ENCODE measurements around the gene LINGO1. TPM values are rescaled to one million over a fixed set of nuclear protein-coding genes. Genes with fewer than 3 reads are reported as not detected.

Gene LINGO1
- total RNA-seq, 1 experiment from 2014 or later, result 51.3 TPM

DNA sequence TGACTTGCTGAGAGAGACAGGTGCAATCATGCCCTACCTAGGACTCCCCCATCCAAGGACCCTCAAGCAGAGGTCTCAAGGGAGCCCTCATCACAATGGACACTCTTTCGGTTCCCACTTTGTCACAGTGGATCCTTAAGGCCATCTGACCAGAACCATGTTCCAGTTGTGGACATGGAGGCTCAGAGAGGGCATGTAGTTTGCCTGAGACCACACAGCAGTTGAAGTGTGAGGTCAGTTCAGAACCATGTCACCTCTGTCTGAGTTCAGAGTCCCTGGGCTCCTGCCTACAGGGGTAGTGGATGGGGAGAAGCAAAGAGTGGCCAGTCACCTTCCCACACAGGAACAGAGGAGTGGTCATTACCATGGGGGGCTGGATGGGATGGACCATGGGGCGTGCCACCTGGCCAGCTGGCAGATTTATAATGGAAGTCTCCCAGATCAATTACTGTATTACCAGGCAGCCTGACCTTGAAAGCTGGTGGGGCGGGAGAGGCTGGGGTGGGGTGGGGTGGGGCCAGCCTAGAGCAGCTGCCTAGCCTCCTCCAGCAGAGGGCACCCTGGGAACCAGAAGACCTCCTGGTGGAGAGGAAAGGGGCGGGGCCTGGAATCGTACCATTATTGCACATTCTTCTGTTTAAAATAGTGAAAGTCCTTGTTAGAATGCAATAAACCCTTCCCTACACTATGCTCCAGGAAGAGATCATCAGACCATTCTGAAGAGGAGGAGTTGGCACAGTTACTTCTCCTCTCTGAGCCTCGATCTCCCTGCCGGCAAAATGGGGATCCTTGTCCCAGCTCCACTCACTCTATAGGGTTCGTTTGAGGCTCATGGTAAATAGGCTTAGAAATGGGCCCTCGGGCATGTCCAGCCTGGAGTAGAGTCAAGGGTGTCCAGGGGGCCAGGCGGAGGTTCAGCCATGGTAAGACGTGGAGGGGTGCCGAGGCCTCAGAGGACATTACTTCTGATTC is 26.9 kb upstream of the LINGO1 start:
- Mint-ChIP-seq H3K27me3 (ENCODE audit: low read depth) (no peaks in the 10 kb centered on the region; the same call in 1 of the 2 replicates), H3K27ac (no peak overlapping the region), H3K4me1 (peaks cover 29% of the 10 kb centered on the region), H3K36me3 (0 out of 2 replicates have a peak, but pooled peaks cover 3% of the 10 kb centered on the region), H3K4me3 (no peak overlapping the region), H3K9me3 (no peaks in the 10 kb centered on the region)
- ATAC-seq (peak; percentile 46), DNase-seq (ENCODE audit: low spot score) (peak; percentile 77)
- ChIA-PET CTCF (interaction anchor here (0.6 to 15.4 kb wide), 23 partner anchors 8 to 241 kb away, joined by 3 to 237 read pairs (median 4); partner anchors contain the start of gene LINGO1), POLR2A (no interaction called here)
- TF ChIP-seq RORB (CRISPR knock-in tag; IDR thresholded peaks at IDR 0.05) (no peak), CREB1 (CRISPR knock-in tag; IDR thresholded peaks at IDR 0.05) (no peak), ZNF121 (CRISPR knock-in tag; IDR thresholded peaks at IDR 0.05) (no peak), ELF4 (CRISPR knock-in tag; IDR thresholded peaks at IDR 0.05; ENCODE audit: low read depth) (no peak), ZNF138 (CRISPR knock-in tag; conservative IDR thresholded peaks at IDR 0.05) (no peak), FOXP1 (CRISPR knock-in tag; IDR thresholded peaks at IDR 0.05; ENCODE audit: borderline replicate concordance) (no peak), OVOL2 (CRISPR knock-in tag; IDR thresholded peaks at IDR 0.05; ENCODE audit: borderline replicate concordance) (no peak), JUN (CRISPR knock-in tag; IDR thresholded peaks at IDR 0.05) (no peak), KAT7 (CRISPR knock-in tag; IDR thresholded peaks at IDR 0.05; ENCODE audit: borderline replicate concordance) (no peak), SP1 (CRISPR knock-in tag; conservative IDR thresholded peaks at IDR 0.05) (no peak), IRF2 (CRISPR knock-in tag; IDR thresholded peaks at IDR 0.05; ENCODE audit: borderline replicate concordance, low read depth) (no peak)
- TF ChIP-seq, protein P1, sequence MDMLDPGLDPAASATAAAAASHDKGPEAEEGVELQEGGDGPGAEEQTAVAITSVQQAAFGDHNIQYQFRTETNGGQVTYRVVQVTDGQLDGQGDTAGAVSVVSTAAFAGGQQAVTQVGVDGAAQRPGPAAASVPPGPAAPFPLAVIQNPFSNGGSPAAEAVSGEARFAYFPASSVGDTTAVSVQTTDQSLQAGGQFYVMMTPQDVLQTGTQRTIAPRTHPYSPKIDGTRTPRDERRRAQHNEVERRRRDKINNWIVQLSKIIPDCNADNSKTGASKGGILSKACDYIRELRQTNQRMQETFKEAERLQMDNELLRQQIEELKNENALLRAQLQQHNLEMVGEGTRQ (CRISPR knock-in tag; IDR thresholded peaks at IDR 0.05), result no peak
- TF ChIP-seq, protein P2, sequence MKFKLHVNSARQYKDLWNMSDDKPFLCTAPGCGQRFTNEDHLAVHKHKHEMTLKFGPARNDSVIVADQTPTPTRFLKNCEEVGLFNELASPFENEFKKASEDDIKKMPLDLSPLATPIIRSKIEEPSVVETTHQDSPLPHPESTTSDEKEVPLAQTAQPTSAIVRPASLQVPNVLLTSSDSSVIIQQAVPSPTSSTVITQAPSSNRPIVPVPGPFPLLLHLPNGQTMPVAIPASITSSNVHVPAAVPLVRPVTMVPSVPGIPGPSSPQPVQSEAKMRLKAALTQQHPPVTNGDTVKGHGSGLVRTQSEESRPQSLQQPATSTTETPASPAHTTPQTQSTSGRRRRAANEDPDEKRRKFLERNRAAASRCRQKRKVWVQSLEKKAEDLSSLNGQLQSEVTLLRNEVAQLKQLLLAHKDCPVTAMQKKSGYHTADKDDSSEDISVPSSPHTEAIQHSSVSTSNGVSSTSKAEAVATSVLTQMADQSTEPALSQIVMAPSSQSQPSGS (CRISPR knock-in tag; IDR thresholded peaks at IDR 0.05; ENCODE audit: borderline replicate concordance, low read depth), result no peak
- TF ChIP-seq, protein P3, sequence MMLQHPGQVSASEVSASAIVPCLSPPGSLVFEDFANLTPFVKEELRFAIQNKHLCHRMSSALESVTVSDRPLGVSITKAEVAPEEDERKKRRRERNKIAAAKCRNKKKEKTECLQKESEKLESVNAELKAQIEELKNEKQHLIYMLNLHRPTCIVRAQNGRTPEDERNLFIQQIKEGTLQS (CRISPR knock-in tag; conservative IDR thresholded peaks at IDR 0.05), result no peak
- TF ChIP-seq, protein P4, sequence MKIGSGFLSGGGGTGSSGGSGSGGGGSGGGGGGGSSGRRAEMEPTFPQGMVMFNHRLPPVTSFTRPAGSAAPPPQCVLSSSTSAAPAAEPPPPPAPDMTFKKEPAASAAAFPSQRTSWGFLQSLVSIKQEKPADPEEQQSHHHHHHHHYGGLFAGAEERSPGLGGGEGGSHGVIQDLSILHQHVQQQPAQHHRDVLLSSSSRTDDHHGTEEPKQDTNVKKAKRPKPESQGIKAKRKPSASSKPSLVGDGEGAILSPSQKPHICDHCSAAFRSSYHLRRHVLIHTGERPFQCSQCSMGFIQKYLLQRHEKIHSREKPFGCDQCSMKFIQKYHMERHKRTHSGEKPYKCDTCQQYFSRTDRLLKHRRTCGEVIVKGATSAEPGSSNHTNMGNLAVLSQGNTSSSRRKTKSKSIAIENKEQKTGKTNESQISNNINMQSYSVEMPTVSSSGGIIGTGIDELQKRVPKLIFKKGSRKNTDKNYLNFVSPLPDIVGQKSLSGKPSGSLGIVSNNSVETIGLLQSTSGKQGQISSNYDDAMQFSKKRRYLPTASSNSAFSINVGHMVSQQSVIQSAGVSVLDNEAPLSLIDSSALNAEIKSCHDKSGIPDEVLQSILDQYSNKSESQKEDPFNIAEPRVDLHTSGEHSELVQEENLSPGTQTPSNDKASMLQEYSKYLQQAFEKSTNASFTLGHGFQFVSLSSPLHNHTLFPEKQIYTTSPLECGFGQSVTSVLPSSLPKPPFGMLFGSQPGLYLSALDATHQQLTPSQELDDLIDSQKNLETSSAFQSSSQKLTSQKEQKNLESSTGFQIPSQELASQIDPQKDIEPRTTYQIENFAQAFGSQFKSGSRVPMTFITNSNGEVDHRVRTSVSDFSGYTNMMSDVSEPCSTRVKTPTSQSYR (CRISPR knock-in tag; IDR thresholded peaks at IDR 0.05), result no peak
- TF ChIP-seq, protein P5, sequence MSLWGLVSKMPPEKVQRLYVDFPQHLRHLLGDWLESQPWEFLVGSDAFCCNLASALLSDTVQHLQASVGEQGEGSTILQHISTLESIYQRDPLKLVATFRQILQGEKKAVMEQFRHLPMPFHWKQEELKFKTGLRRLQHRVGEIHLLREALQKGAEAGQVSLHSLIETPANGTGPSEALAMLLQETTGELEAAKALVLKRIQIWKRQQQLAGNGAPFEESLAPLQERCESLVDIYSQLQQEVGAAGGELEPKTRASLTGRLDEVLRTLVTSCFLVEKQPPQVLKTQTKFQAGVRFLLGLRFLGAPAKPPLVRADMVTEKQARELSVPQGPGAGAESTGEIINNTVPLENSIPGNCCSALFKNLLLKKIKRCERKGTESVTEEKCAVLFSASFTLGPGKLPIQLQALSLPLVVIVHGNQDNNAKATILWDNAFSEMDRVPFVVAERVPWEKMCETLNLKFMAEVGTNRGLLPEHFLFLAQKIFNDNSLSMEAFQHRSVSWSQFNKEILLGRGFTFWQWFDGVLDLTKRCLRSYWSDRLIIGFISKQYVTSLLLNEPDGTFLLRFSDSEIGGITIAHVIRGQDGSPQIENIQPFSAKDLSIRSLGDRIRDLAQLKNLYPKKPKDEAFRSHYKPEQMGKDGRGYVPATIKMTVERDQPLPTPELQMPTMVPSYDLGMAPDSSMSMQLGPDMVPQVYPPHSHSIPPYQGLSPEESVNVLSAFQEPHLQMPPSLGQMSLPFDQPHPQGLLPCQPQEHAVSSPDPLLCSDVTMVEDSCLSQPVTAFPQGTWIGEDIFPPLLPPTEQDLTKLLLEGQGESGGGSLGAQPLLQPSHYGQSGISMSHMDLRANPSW (CRISPR knock-in tag; conservative IDR thresholded peaks at IDR 0.05; ENCODE audit: low read depth), result no peak
- TF ChIP-seq, protein P6, sequence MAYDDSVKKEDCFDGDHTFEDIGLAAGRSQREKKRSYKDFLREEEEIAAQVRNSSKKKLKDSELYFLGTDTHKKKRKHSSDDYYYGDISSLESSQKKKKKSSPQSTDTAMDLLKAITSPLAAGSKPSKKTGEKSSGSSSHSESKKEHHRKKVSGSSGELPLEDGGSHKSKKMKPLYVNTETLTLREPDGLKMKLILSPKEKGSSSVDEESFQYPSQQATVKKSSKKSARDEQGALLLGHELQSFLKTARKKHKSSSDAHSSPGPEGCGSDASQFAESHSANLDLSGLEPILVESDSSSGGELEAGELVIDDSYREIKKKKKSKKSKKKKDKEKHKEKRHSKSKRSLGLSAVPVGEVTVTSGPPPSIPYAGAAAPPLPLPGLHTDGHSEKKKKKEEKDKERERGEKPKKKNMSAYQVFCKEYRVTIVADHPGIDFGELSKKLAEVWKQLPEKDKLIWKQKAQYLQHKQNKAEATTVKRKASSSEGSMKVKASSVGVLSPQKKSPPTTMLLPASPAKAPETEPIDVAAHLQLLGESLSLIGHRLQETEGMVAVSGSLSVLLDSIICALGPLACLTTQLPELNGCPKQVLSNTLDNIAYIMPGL (CRISPR knock-in tag; IDR thresholded peaks at IDR 0.05), result no peak
- TF ChIP-seq, protein P7, sequence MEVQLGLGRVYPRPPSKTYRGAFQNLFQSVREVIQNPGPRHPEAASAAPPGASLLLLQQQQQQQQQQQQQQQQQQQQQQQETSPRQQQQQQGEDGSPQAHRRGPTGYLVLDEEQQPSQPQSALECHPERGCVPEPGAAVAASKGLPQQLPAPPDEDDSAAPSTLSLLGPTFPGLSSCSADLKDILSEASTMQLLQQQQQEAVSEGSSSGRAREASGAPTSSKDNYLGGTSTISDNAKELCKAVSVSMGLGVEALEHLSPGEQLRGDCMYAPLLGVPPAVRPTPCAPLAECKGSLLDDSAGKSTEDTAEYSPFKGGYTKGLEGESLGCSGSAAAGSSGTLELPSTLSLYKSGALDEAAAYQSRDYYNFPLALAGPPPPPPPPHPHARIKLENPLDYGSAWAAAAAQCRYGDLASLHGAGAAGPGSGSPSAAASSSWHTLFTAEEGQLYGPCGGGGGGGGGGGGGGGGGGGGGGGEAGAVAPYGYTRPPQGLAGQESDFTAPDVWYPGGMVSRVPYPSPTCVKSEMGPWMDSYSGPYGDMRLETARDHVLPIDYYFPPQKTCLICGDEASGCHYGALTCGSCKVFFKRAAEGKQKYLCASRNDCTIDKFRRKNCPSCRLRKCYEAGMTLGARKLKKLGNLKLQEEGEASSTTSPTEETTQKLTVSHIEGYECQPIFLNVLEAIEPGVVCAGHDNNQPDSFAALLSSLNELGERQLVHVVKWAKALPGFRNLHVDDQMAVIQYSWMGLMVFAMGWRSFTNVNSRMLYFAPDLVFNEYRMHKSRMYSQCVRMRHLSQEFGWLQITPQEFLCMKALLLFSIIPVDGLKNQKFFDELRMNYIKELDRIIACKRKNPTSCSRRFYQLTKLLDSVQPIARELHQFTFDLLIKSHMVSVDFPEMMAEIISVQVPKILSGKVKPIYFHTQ (CRISPR knock-in tag; IDR thresholded peaks at IDR 0.05), result no peak
- TF ChIP-seq, protein P8, sequence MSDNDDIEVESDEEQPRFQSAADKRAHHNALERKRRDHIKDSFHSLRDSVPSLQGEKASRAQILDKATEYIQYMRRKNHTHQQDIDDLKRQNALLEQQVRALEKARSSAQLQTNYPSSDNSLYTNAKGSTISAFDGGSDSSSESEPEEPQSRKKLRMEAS (CRISPR knock-in tag; IDR thresholded peaks at IDR 0.05), result no peak

Measured in WTC11 (cell line).